ENCODE results near the gene GLG1. TPM values are rescaled to one million over a fixed set of nuclear protein-coding genes. Genes with fewer than 3 reads are reported as not detected.
A peak's percentile ranks its signal among the peaks of the same experiment; 100 is the strongest.

The GLG1 gene
- total RNA-seq, 1 experiment from 2014 or later, result 117 TPM

GRCh38 chr16:74607962-74608356, 1.0 kb upstream of the GLG1 start:
- H3K4me3 ChIP-seq, result peak overlapping the region; percentile 98; the same call in 1 of the 2 replicates
- peaks cover 39% of the 10 kb centered on the region for H3K79me2 ChIP-seq (ENCODE audit: low read depth)
- H2AFZ ChIP-seq, result peak overlapping the region; percentile 99; the same call in 1 of the 2 replicates
- H3K27me3 ChIP-seq (ENCODE audit: insufficient read depth, low read depth), result no peaks in the 10 kb centered on the region
- ChIA-PET POLR2A (ENCODE audit: unreplicated experiment) (interaction anchor here (0.6 kb wide), 1 partner anchor 159 kb away, joined by 10 read pairs; no protein-coding TSS in a partner anchor), CTCF (no interaction called here)
- H3K27ac ChIP-seq, result no peak overlapping the region
- H3F3A ChIP-seq (ENCODE audit: insufficient read depth, low read depth), result peaks cover 7% of the 10 kb centered on the region; the same call in 1 of the 2 replicates
- H3K4me2 ChIP-seq, result peak overlapping the region; percentile 100
- TF ChIP-seq EZH2 (IDR thresholded peaks at IDR 0.05; ENCODE audit: low read depth), result no peak
- no peak for TF ChIP-seq CTCF (conservative IDR thresholded peaks at IDR 0.05)
- DNase-seq, result no peak
- H3K9me2 ChIP-seq (ENCODE audit: insufficient read depth), result no peaks in the 10 kb centered on the region
- H3K9me3 ChIP-seq (ENCODE audit: insufficient read depth, low read depth), result no peaks in the 10 kb centered on the region
- no peaks in the 10 kb centered on the region for H3K36me3 ChIP-seq (ENCODE audit: low read depth)
- BruUV-seq (replicated peaks), result no TSS peak
- intact Hi-C loops (cut with micrococcal nuclease; ENCODE audit: unreplicated experiment), result loop anchor here (5.0 to 10.0 kb wide), 3 partner anchors 123 to 243 kb away; no protein-coding TSS in a partner anchor
- H3K4me1 ChIP-seq (replicated peaks; ENCODE audit: insufficient read depth), result peaks cover 26% of the 10 kb centered on the region
- H4K20me1 ChIP-seq (ENCODE audit: insufficient read depth), result peaks cover 24% of the 10 kb centered on the region; the same call in 1 of the 2 replicates

GRCh38 chr16:74607310-74607961, 522 bp upstream of the GLG1 start:
- intact Hi-C loops (cut with micrococcal nuclease; ENCODE audit: unreplicated experiment), result loop anchor here (5.0 to 10.0 kb wide), 3 partner anchors 123 to 243 kb away; no protein-coding TSS in a partner anchor
- Histone ChIP-seq H3K27me3 (ENCODE audit: insufficient read depth, low read depth) (no peaks in the 10 kb centered on the region), H4K20me1 (ENCODE audit: insufficient read depth) (peaks cover 24% of the 10 kb centered on the region; the same call in 1 of the 2 replicates), H3K4me3 (peak overlapping the region; percentile 98), H3K27ac (peak overlapping the region; percentile 69), H3K9me3 (ENCODE audit: insufficient read depth, low read depth) (no peaks in the 10 kb centered on the region), H3F3A (ENCODE audit: insufficient read depth, low read depth) (peaks cover 10% of the 10 kb centered on the region; the same call in 1 of the 2 replicates), H3K9me2 (ENCODE audit: insufficient read depth) (no peaks in the 10 kb centered on the region), H3K4me2 (peak overlapping the region; percentile 100), H3K4me1 (replicated peaks; ENCODE audit: insufficient read depth) (peaks cover 26% of the 10 kb centered on the region), H3K36me3 (ENCODE audit: low read depth) (no peaks in the 10 kb centered on the region), H2AFZ (peak overlapping the region; percentile 99), H3K79me2 (ENCODE audit: low read depth) (peaks cover 44% of the 10 kb centered on the region)
- peak in 1 of 2 experiments; percentile 51 for DNase-seq
- CTCF ChIA-PET, result no interaction called here
- no peak for TF ChIP-seq CTCF (conservative IDR thresholded peaks at IDR 0.05)
- no peak for TF ChIP-seq EZH2 (IDR thresholded peaks at IDR 0.05; ENCODE audit: low read depth)
- POLR2A ChIA-PET (ENCODE audit: unreplicated experiment), result interaction anchor here (0.6 to 0.7 kb wide), 3 partner anchors 127 to 289 kb away, joined by 7 to 10 read pairs (median 8); no protein-coding TSS in a partner anchor
- TSS peak; percentile 93 for BruUV-seq (replicated peaks)

- peak overlapping the region; percentile 69 for H3K27ac ChIP-seq
- peak overlapping the region; percentile 99 for H2AFZ ChIP-seq
- H3K27me3 ChIP-seq (ENCODE audit: insufficient read depth, low read depth), result no peaks in the 10 kb centered on the region
- no peak for TF ChIP-seq EZH2 (IDR thresholded peaks at IDR 0.05; ENCODE audit: low read depth)
- TF ChIP-seq CTCF (conservative IDR thresholded peaks at IDR 0.05), result no peak
- H3K9me3 ChIP-seq (ENCODE audit: insufficient read depth, low read depth), result no peaks in the 10 kb centered on the region
- H3K4me2 ChIP-seq, result peak overlapping the region; percentile 100
- ChIA-PET POLR2A (ENCODE audit: unreplicated experiment) (interaction anchor here (0.5 to 0.7 kb wide), 5 partner anchors 10 to 1571 kb away, joined by 3 to 6 read pairs (median 5); no protein-coding TSS in a partner anchor), CTCF (interaction anchor here (0.6 kb wide), 1 partner anchor 948 kb away, joined by 6 read pairs; no protein-coding TSS in a partner anchor)
- H3K79me2 ChIP-seq (ENCODE audit: low read depth), result peaks cover 59% of the 10 kb centered on the region
- BruUV-seq (replicated peaks), result no TSS peak
- H3K4me3 ChIP-seq, result peak overlapping the region; percentile 98
- H3F3A ChIP-seq (ENCODE audit: insufficient read depth, low read depth), result peaks cover 24% of the 10 kb centered on the region; the same call in 1 of the 2 replicates
- peaks cover 41% of the 10 kb centered on the region for H3K4me1 ChIP-seq (replicated peaks; ENCODE audit: insufficient read depth)
- no peak for DNase-seq
- H3K36me3 ChIP-seq (ENCODE audit: low read depth), result no peaks in the 10 kb centered on the region
- H3K9me2 ChIP-seq (ENCODE audit: insufficient read depth), result no peaks in the 10 kb centered on the region
- peaks cover 31% of the 10 kb centered on the region for H4K20me1 ChIP-seq (ENCODE audit: insufficient read depth)
- intact Hi-C loops (cut with micrococcal nuclease; ENCODE audit: unreplicated experiment), result loop anchor here (5.0 to 10.0 kb wide), 3 partner anchors 121 to 241 kb away; no protein-coding TSS in a partner anchor
Observed at GRCh38 chr16:74605746-74606520, 981 bp downstream of the GLG1 start.

Data from PC-9 (cell line).